ENCODE results near the gene HSP90AB1. TPM values are rescaled to one million over a fixed set of nuclear protein-coding genes. Genes with fewer than 3 reads are reported as not detected.

HSP90AB1 gene
- total RNA-seq, 2 donors from 2014 or later, result 405 to 695 TPM

- DNase-seq (ENCODE audit: low spot score) (no peak), ATAC-seq (ENCODE audit: insufficient number of reproducible peaks, low FRiP score, low read depth) (no peak)
- H3K27me3 ChIP-seq (replicated peaks; ENCODE audit: insufficient read depth), result peaks cover 4% of the 10 kb centered on the region
- no peak overlapping the region for H3K27ac ChIP-seq
- H3K9me3 ChIP-seq, result no peaks in the 10 kb centered on the region
- H3K4me3 ChIP-seq, result no peak overlapping the region
- H3K36me3 ChIP-seq, result no peaks in the 10 kb centered on the region
- no peak for TF ChIP-seq CTCF (IDR thresholded peaks at IDR 0.05)
- peaks cover 0 to 13% of the 10 kb centered on the region in 2 donors for H3K4me1 ChIP-seq (ENCODE audit: control insufficient read depth in 1 of 2, low read depth in 2 of 2)
These were observed 24.5 kb downstream of the HSP90AB1 start for GRCh38 chr6:44271406-44271723.

DNA sequence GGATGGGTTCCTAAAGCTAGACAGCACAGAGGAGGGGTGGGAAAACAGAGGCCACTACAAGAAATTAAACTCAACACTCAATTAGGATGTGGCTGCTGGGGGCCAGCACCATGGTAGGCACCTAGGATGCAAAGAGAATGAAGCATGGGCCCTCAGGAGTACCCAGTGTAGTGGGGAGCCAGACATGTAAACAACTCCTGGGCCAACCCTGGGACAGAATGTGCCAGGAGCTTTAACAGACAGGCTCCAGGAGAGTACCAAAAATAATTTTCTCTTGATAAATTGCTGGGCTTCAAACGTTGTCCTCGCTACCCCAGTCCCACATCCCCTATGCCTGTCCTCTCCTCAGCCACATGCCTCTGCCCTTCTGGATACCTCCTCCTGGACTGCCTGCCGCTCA lies 25.0 kb downstream of the HSP90AB1 start:
- TF ChIP-seq CTCF (IDR thresholded peaks at IDR 0.05), result no peak
- Histone ChIP-seq H3K27ac (no peak overlapping the region), H3K9me3 (no peaks in the 10 kb centered on the region), H3K36me3 (no peaks in the 10 kb centered on the region), H3K4me3 (no peak overlapping the region), H3K27me3 (replicated peaks; ENCODE audit: insufficient read depth) (peaks cover 4% of the 10 kb centered on the region), H3K4me1 (ENCODE audit: control insufficient read depth in 1 of 2, low read depth in 2 of 2) (peaks cover 0 to 15% of the 10 kb centered on the region in 2 donors)
- DNase-seq (ENCODE audit: low spot score) (no peak), ATAC-seq (ENCODE audit: insufficient number of reproducible peaks, low FRiP score, low read depth) (no peak)

GRCh38 chr6:44272529-44272928 lies 25.6 kb downstream of the HSP90AB1 start:
- Histone ChIP-seq H3K9me3 (no peaks in the 10 kb centered on the region), H3K27me3 (replicated peaks; ENCODE audit: insufficient read depth) (peaks cover 4% of the 10 kb centered on the region)

DNA sequence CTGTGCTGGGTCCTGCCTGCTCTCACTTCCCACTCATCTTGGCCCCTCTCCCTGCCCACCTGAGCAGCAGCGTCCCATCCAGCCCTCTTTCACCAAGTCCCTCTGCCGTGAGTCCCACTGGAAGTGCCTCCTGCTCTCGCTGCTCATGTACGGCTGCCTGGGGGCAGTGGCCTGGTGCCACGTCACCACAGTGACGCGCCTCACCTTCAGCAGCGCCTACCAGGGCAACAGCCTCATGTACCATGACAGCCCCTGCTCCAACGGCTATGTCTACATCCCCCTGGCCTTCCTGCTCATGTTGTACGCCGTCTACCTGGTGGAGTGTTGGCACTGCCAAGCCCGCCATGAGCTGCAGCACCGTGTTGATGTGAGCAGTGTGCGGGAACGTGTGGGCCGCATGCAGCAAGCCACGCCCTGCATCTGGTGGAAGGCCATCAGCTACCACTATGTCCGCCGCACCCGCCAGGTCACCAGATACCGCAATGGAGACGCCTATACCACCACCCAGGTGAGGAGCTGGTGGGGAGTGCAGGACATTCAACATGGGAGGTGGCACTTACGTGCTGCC lies 26.2 kb downstream of the HSP90AB1 start:
- no peak overlapping the region for H3K4me3 ChIP-seq
- peaks cover 0 to 15% of the 10 kb centered on the region in 2 donors for H3K4me1 ChIP-seq (ENCODE audit: control insufficient read depth in 1 of 2, low read depth in 2 of 2)
- no peak for DNase-seq (ENCODE audit: low spot score)
- H3K36me3 ChIP-seq, result no peaks in the 10 kb centered on the region
- TF ChIP-seq CTCF (IDR thresholded peaks at IDR 0.05), result no peak
- no peak overlapping the region for H3K27ac ChIP-seq
- no peak for ATAC-seq (ENCODE audit: insufficient number of reproducible peaks, low FRiP score, low read depth)
- H3K9me3 ChIP-seq, result no peaks in the 10 kb centered on the region
- peaks cover 4% of the 10 kb centered on the region for H3K27me3 ChIP-seq (replicated peaks; ENCODE audit: insufficient read depth)

More at GRCh38 chr6:44272529-44272928, 25.6 kb downstream of the HSP90AB1 start:
- Histone ChIP-seq H3K36me3 (no peaks in the 10 kb centered on the region), H3K4me1 (ENCODE audit: control insufficient read depth in 1 of 2, low read depth in 2 of 2) (peaks cover 0 to 15% of the 10 kb centered on the region in 2 donors), H3K4me3 (no peak overlapping the region), H3K27ac (no peak overlapping the region)
- no peak for TF ChIP-seq CTCF (IDR thresholded peaks at IDR 0.05)
- ATAC-seq (ENCODE audit: insufficient number of reproducible peaks, low FRiP score, low read depth) (no peak), DNase-seq (ENCODE audit: low spot score) (no peak)

- no peak for ATAC-seq (ENCODE audit: insufficient number of reproducible peaks, low FRiP score, low read depth)
- H3K27me3 ChIP-seq (replicated peaks; ENCODE audit: insufficient read depth), result peaks cover 4% of the 10 kb centered on the region
- H3K27ac ChIP-seq, result no peak overlapping the region
- no peak overlapping the region for H3K4me3 ChIP-seq
- H3K9me3 ChIP-seq, result no peaks in the 10 kb centered on the region
- DNase-seq (ENCODE audit: low spot score), result no peak
- no peaks in the 10 kb centered on the region for H3K36me3 ChIP-seq
- TF ChIP-seq CTCF (IDR thresholded peaks at IDR 0.05), result no peak
- H3K4me1 ChIP-seq (ENCODE audit: control insufficient read depth in 1 of 2, low read depth in 2 of 2), result peaks cover 0 to 15% of the 10 kb centered on the region in 2 donors
These were observed 26.7 kb downstream of the HSP90AB1 start for GRCh38 chr6:44273617-44274016.

All from thoracic aorta (tissue), 2 donors.